RPMI7951 (cell line): ENCODE data around the gene SDK2. TPM values are rescaled to one million over a fixed set of nuclear protein-coding genes. Genes with fewer than 3 reads are reported as not detected.
"Not testable (repeated sequence)": the region's sequence is repeated elsewhere in the genome, so short reads cannot be mapped to it uniquely, and the experiment has no call there.

Experiments
- DNase-seq: peaks from one replicate; pipeline ENCODE4 v3.0.0-alpha.2; 2012; ENCODE audit warnings: low read depth
- total RNA-seq: library from RNA; depleted of rRNA; stranded (reverse); fragments of >200 nt; shearing (Covaris generic); gene quantifications from 2 replicates; pipeline ENCODE4 v1.2.3, GENCODE V29; 2014

SDK2 gene
- total RNA-seq, 1 experiment from 2014 or later, result 1.1 TPM

DNA sequence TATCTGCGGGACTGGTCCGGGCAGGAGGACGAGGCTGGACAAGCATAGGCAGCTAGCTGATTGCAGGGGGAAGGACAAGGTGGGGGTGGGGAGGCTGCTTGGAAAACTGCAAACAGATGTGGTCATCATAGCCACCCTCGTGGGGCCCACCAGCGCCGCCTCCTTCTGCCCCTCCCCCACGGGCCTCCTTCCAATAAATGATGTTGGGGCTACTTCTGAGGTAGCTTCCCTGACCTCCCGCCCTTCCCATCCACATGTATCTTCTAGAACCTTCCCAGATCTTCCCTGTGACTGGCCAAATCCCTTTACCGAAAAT lies 320.1 kb downstream of the SDK2 start:
- peak; percentile 24 for DNase-seq

DNA sequence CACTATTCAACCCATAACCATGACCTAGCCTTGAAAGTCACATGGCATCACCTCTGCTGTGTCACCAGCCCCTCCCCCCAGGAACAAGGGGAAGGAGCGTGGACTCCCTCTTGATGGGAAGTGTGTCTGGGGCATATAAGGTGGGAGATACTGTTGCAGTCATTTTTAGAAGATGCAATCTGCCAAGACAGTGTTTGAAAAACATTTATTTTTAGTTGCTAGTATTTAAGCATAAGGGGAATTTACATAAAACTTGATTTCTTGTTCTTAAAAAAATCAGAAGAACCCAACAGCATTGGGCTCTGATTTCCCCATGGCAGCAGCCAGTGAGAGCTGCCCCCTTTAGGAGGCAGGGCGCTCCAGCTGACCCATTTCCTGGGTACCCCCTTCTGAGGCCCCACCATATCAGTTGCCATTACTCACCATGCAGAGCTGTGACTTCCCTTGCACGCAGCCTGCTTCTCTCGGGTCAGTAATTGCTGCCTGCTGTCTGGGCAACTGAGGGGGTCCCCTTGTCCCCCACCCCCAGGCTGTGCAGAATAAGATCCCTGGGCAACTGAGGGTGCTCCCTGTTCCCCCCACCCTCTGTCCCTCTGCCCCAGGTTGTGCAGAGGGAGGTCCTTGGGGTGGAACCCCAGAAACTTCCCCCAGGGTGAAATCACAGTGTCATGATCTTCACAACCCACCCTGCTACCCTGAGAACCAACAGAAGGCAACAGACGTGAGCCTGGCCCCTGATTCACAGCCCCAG lies 320.7 kb downstream of the SDK2 start:
- DNase-seq, result peak; percentile 48

DNA sequence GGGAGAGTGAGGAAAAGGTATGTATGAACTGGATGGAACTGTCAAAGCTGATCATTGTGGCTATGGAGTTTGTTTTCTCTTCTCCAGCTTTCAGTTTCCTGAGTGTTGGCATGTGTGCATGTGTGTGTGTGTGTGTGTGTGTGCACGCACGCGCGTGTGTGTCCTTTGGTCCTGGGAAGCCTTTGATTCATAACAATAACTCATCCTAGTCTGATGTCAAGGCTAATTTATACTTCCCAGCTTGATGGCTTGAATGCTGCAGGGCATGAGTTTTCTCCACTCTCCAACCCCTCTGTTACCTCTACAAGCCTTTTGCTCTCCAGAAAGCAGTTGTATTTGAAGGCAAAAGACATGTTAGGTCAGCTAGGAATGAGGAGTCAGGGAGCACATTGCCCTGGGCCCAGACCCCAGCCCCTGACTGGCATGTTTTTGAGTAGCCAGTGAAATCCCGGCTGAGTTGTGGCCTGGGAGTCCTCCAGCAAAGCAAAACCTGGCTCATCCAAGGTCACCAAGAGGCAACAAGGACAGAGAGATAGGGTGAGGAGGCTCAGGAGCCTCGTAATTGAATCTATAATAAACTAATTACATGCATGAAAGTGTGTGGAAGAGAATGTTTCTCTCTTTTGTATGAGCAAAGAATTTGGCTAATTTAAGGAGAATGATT lies 323.5 kb downstream of the SDK2 start:
- DNase-seq, result peak; percentile 52

DNA sequence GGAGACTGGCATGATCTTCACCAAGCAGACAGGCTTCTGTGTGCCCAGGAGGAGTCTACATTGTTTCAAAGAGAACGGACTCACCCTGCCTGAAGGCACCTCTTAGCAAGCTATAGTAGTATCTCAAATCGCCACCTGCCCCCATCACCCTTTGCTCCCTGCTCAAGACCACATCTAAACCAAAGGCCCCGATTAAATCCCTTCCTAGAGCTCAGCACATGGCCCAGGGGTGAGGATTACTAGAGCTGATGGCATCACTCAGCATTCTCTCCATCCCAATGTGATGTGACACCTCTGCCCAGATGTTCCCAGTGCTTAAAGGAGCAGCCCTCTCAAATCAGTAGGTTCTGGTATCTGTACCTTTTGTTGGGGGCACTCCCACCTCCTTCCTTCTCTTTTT lies 324.5 kb downstream of the SDK2 start:
- no peak for DNase-seq

DNA sequence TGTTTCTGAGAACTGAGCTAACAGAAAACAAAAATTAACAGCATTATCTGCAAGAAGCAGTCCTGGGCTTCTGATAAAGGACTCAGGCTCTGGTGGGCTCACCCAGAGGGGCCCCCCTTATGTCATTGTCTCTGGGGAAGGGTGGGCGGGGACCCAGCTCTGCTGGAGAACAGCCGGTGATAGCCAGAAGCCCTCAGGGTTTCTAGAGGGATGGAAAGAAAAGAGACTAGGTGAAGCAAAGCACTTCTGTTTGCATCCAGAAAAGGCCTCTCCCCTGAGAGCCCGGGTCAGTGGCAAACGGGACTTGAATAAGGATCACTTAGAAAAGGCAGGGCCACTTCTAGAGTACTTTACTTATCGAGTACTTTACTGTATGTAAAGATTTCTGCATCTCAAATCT lies 325.4 kb downstream of the SDK2 start:
- no peak for DNase-seq

DNA sequence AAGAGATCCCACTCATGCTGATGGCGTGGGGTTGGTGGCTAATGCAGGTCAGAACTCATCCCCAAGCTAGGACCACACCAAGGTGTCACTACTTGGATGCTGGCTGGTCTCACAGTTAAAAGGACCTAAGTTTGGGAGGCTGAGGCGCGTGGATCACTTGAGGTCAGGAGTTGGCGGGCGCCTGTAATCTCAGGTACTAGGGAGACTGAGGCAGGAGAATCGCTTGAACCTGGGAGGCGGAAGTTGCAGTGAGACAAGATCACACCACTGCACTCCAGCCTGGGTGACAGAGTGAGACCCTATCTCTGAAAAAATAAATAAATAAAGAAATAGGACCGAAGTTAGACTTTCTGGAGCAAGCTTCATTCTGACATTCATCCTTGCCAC lies 325.8 kb downstream of the SDK2 start:
- DNase-seq, result no peak

DNA sequence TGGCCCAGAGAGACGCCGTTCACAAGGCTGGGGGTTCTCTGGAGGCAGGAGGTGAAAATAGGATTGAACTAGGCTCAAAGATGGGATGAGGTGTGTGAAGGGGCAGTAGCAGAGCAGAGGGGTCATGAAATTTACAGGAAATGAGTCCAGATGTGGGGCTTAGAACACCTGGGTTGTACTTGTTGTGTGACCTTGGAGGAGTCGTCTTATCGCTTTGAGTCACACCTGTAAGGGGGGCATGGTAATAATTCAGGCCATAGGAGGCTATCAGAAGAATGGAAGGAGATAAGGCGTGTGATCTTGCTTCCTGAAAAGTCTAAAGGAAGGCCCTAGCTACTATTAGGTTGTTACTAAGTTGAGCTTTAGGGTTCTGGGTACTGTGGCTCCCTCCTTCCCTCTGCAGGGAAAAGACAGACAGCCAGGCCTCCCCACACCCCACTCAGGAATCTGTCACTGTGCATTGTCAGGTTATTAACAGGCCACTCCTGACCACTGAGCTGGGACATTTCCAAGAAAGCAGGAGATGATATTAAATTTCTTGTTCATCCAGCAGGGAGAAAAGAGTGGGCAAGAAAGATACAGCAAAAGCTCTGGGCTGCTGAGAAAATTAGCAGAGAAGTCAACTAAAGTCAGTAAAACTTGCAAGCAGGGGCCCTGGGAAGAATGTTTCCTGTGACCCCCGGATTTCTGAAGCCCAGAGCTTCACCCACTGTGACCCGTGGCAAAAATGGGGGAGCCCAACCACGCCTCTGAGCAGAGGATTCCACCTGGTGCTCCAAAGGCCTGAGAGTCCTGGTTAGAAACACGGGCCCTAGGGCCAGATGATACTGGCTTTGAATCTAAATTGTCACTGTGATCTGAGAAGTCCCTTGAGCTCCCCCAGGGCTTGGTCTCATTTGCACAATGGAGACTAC lies 326.5 kb downstream of the SDK2 start:
- no peak for DNase-seq

DNA sequence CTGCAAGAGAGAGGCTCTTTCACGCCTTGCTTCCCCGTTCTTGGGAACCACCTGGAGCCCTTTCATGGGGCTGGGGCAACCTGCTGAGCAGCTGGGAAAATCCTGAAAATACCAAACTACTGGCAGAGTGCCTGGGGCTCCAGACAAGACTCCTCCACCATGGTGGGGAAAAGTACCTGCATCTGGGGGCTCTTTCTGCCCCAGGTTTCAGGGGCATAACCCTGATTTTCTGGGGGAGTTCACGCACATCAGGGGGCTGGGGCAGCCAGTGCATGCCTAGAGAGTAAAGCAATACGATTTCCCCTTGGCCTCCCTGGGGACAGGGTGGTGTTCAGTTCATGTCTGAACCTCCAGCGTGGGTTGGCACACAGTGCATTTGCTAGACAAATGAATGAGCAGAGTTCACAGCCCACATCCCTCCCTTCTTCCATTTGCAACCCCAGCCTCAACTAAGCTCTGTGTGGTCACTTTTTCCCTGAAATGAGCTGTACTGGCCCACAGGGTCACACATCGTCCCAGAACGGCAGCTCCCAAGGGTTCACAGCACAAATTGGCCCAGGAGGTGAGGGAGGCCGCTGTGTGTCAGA lies 327.2 kb downstream of the SDK2 start:
- DNase-seq, result no peak

DNA sequence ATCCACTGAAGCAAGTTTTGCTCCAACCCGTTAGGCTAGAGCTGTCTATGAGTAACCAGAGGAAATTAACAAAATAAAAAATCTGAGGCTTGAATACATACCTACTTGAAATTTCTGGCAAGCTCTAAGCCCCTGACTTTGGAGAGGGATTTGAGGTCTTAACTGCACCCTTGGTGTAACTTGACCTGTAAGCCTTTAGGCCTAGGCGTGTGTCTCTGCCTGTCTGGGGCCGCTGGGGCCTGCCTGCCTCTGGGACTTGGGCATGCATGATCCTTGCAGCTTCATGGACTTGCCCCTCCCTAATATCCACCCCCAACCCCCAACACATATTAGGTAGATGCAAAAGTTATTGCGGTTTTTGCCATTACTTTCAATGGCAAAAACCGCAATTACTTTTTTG lies 328.8 kb downstream of the SDK2 start:
- DNase-seq, result no peak

DNA sequence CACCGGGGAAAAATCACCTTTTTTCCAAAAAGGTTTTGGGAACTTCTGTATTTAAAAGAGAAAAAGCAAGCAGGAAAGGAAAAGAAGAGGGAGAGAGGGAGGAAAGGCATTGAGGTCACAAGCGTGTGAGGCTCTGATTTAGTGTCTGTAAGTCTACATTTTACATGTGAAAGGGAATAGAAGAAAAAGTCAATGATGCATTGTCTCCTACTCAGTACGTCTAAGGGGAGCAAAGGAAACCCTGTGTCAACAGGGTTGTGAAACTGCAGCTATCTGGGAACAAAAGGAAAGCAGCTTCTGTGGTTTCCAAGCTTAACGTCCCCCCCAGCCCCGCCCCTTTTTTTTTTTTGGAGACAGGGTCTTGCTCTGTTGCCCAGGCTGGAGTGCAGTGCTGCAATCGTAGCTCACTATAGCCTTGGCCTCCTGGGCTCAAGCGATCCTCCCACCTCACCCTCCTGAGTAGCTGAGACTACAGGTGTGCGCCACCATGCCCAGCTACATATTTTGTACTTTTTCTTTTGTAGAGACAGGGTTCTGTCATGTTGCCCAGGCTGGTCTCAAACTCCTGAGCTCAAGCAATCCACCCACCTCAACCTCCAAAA lies 330.6 kb downstream of the SDK2 start:
- no peak for DNase-seq

DNA sequence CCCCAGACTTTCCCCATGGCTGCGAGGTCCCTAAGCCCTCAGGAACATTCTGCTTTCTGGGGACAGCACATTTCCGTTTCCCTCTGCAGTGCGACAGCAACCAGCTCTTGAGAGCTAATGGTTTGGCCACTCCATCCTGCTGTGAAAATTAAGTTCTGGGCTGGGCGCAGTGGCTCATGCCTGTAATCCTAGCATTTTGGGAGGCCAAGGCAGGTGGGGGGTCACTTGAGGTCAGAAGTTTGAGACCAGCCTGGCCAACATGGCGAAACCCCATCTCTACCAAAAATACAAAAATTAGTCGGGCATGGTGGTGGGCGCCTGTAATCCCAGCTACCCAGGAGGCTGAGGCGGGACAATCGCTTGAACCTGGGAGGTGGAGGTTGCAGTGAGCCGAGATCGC lies 331.4 kb downstream of the SDK2 start:
- DNase-seq, result not testable (repeated sequence)

DNA sequence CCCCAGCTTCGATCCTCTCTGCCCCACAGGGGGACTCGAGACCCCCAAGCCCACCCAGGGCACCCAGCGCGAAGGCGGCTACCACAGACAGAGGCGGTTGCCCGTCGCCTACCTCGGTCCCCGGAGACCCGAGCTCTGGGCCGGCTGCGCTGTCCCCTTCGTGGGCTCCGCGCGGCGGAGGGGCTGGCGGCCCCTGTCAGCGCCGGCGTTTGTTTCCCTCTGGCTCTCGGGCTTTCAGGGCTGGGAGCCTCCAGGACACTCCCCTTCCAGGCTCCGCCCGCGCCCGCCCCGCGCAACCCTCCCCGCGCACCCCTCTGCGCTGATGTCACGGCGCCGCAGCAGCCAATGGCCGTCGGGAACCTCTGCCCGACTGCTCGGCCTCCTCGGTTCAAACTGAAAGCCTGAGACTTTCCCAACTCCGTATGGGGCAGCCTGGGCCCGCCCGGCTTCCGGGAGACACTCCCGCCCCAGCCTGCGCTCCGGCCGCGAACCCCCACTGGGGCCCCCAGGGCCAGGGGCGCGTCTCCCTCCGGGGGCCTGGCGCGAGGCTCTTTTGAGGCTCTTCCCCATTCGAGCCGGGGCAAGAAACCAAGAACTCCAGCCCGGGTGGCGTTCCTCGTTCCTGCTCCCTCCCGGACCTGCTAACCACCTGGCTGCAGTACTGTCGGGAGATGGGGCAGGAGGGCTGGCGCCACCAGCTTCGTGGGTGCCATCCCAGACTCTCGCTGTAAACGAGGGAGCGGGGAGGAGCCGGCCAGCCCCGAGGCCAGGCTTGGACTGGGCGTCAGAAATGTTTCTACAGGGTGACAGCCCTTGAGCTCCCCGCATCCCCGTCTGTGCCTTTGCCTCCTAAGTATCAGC lies 332.2 kb downstream of the SDK2 start, which contains the start of gene CDC42EP4:
Gene CDC42EP4, minus strand, starts transcription at position 221 of the 861 bp plus-strand sequence. CDS start 25,501 bp downstream, outside the sequence.
- DNase-seq, result peak; percentile 92

DNA sequence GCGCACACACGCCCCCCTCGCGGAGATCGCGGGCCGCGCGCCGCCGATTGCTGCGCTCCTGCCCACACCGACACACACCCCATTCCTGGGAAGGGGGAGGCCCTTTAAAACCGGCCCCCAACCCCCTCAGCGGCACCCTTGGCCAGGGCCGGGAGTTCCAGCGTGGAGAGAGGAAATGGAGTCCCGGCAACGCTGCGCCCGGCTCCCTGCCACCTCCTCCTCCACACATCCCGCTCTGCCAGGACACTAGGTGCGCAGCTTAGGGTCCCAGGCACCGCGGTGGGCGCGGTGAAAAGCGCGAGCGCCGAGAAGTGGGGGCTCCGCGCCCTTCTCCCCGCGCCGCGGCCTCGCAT lies 332.8 kb downstream of the SDK2 start:
- DNase-seq, result no peak

DNA sequence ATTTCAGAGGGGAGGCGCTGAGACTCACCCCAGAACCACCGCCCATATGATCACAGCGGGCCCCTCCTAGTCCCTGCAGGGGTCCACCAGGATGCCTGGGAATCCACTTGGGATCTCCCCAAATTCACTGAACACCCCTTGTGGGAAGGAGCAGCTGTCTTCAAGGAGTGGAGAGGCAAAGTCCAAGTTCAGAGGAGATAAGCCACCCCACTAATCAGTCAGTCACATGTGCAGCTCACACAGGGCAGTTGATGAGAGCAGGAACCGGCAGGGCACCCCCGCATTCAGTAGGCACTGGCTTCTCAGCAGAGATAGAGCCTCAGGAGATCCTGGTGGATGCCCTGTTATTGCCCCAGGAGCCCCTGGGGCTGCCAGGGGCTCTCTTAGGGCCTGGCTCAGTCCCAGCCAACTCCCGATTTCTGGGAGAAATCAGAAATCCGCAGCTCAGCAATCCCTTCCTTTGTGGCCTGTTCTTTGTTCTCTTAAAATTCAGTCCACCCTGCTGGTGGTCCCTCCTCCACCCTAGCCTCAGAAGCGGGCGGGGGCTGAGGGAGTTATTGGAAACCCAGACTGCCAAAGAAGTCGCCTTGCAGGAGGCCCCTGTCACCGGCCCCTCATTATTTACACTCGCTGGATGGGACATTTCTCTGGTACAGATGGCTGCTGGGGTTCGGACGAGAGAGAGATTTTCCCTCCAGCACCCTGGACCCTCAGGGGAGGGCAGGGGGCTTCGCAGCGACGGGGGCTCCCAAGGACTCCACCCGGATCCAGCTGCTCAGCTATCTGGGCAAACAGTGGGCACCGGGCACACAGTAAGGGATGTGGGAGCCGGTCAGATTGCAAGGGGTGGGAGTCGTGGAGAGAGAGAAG lies 334.3 kb downstream of the SDK2 start:
- DNase-seq, result no peak

DNA sequence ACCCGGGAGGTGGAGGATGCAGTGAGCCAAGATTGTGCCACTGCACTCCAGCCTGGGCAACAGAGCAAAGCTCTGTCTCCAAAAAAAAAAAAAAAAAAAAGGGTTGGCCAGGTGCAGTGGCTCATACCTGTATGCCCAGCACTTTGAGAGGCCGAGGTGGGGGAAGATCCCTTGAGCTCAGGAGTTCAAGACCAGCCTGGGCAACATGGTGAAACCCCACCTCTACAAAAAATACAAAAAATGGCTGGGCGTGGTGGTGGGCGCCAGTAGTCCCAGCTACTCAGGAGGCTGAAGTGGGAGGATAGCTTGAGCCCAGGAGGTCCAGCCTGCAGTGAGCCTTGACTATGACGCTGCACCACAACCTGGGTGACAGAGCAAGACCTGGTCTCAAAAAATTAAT lies 335.3 kb downstream of the SDK2 start:
- DNase-seq, result not testable (repeated sequence)

DNA sequence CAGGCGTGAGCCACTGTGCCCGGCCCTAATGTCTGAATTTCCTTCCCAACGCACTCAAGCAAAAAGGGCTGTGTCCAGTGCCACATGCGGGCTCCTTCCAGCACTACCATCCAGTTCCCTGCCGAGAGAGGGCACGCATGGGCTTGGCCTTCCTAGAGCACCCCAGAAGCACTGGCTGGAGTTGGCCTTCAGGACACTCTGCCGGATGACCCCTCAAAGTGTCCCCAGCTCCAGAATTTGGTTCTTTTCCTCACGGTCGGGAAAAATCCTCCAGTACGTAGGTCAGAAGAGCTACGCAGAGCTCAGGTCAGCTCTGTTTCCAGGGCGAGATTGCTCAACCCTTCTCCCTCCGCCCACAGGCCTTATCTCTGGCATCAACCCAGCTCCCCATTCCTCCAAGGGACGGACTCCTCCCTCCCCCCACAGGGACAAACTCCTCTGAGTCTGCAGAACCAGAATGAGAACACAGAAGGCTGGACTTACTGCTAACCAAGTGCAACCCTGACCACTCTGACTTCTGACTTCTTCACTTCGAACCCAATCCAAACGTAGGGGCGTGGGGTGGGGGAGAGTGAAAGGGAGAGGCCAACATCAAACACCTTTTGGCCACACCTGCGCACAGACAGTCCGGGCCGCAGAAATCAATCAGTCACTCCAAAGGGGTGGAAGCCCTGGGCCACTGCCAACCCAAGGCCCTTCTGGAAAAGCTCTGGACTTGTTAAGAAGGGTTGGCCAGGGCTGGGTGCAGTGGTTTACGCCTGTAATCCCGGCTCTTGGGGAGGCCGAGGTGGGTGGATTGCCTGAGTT lies 336.0 kb downstream of the SDK2 start:
- peak; percentile 63 for DNase-seq

DNA sequence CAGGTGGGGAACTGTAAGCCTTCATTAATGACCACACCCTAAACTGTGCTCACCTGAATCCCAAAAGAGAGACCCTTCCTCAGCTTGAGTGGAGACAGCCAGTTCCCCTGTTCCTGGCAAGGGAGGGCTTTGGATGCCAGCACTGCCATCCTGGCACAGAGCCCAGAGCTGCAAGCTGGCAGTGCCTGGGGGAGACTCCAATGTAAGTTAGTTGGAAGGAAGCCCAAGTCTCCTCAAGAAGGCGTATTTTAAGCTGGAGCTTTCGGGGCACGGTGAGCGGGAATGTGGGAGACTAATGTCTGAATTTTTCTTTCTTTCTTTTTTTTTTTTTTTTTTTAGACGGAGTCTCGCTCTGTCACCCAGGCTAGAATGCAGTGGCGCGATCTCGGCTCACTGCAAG lies 337.1 kb downstream of the SDK2 start:
- no peak for DNase-seq

DNA sequence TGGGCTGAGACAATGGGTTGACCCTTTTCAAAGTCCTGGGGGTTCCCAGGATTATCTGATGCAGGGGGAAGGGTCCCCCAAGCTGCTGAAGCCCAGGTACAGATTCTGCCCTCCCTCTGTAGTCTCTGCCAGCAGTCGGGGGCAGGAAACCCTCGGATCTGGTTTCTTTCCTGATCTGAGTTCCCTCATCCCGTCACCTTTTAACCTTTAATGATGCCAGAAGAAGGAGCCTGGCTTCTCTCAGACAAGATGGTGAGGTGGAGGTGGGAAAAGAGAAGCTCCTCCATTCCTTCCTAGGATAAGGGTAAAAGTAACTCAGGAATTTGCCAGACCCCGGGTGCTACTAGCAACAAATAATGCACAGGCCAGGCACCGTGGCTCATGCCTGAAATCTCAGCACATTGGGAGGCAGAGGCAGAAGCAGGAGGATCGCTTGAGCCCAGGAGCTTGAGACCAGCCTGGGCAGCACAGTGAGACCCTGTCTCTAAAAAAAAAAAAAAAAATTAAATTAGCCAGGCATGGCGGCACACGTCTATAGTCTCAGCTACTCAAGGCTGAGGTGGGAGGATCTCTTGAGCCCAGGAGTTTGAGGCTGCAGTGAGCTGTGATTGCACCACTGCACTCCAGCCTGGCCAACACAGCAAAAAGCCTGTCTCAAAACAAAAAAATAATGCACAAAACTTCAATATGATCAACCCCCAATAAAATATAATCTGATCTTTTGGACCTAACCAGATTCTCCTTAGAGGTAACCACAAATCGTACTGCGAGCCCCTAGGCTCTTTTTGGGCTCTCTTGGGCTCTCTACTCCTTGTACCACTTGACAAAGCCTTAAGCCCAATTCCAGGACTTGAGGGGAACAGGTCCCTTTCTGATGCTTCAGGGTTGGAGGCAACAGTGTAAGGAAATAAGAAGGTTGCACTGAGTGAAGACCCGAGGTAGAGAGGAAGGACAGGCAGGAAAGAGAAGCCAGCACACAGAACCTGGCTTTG lies 338.1 kb downstream of the SDK2 start:
- DNase-seq, result no peak
